ENCODE measurements around the gene GABRB3. TPM values are rescaled to one million over a fixed set of nuclear protein-coding genes. Genes with fewer than 3 reads are reported as not detected.
A peak's percentile ranks its signal among the peaks of the same experiment; 100 is the strongest.

Gene GABRB3
- total and polyA plus RNA-seq, 10 donors: 0.09 to 7.0 (median 1.2) TPM

- Histone ChIP-seq H3K4me3 (peak overlapping the region in 1 of 8 donors; percentile 27), H3K27me3 (replicated peaks in 1 of 7) (peaks cover 4 to 83% (median 40%) of the 10 kb centered on the region in 7 donors), H3K27ac (no peak overlapping the region), H3K36me3 (no peaks in the 10 kb centered on the region), H3K4me1 (peaks cover 0 to 24% (median 12%) of the 10 kb centered on the region in 6 donors), H3K9me3 (peaks cover 0 to 20% (median 0%) of the 10 kb centered on the region in 8 donors)
- intact Hi-C loops (cut with DNase I; ENCODE audit: low total_unique reads): no loop called here
- TF ChIP-seq POLR2AphosphoS5 (IDR thresholded peaks at IDR 0.05) (no peak), POLR2A (IDR thresholded peaks at IDR 0.05) (no peak), CTCF (IDR thresholded peaks at IDR 0.05 in 8 of 11, conservative IDR thresholded peaks at IDR 0.05 in 3 of 11) (no peak)
- DNase-seq: no peak
- WGBS, 5 donors: 15 to 18% (median 16%) methylated on average over 10 of the region's 10 CpGs
Measured at GRCh38 chr15:26771168-26771567, 1.7 kb downstream of the GABRB3 start.

- 7 to 15% (median 13%) methylated on average over 5 of the region's 5 CpGs for WGBS, 5 donors
- intact Hi-C loops (cut with DNase I; ENCODE audit: low total_unique reads): no loop called here
Measured at GRCh38 chr15:26767169-26767670, 5.6 kb downstream of the GABRB3 start.

GRCh38 chr15:26766262-26766661 is 6.6 kb downstream of the GABRB3 start:
- H3K4me3 ChIP-seq: no peak overlapping the region
- intact Hi-C loops (cut with DNase I; ENCODE audit: low total_unique reads): no loop called here
- DNase-seq: no peak
- H3K27me3 ChIP-seq (replicated peaks in 1 of 7): peaks cover 0 to 37% (median 19%) of the 10 kb centered on the region in 7 donors
- peaks cover 0 to 4% (median 0%) of the 10 kb centered on the region in 8 donors for H3K9me3 ChIP-seq
- no peak overlapping the region for H3K27ac ChIP-seq
- TF ChIP-seq CTCF (IDR thresholded peaks at IDR 0.05 in 8 of 11, conservative IDR thresholded peaks at IDR 0.05 in 3 of 11) (no peak), POLR2A (IDR thresholded peaks at IDR 0.05) (no peak), POLR2AphosphoS5 (IDR thresholded peaks at IDR 0.05) (no peak)
- H3K4me1 ChIP-seq: peaks cover 0 to under 1% (median 0%) of the 10 kb centered on the region in 6 donors
- WGBS, 5 donors: 11 to 40% (median 28%) methylated on average over 1 of the region's 1 CpG
- no peaks in the 10 kb centered on the region for H3K36me3 ChIP-seq

More at GRCh38 chr15:26767169-26767670, 5.6 kb downstream of the GABRB3 start:
- no peak for DNase-seq
- Histone ChIP-seq H3K4me1 (peaks cover 0 to 10% (median 7%) of the 10 kb centered on the region in 6 donors), H3K4me3 (no peak overlapping the region), H3K27ac (no peak overlapping the region), H3K27me3 (replicated peaks in 1 of 7) (peaks cover 4 to 46% (median 29%) of the 10 kb centered on the region in 7 donors), H3K36me3 (no peaks in the 10 kb centered on the region), H3K9me3 (peaks cover 0 to 13% (median 0%) of the 10 kb centered on the region in 8 donors)
- no peak for TF ChIP-seq CTCF (IDR thresholded peaks at IDR 0.05 in 8 of 11, conservative IDR thresholded peaks at IDR 0.05 in 3 of 11)
- no peak for TF ChIP-seq POLR2AphosphoS5 (IDR thresholded peaks at IDR 0.05)
- TF ChIP-seq POLR2A (IDR thresholded peaks at IDR 0.05): no peak

- no peak for DNase-seq
- no peaks in the 10 kb centered on the region for H3K27me3 ChIP-seq (replicated peaks in 1 of 7)
- peaks cover 0 to 4% (median 0%) of the 10 kb centered on the region in 8 donors for H3K9me3 ChIP-seq
- no peak overlapping the region for H3K27ac ChIP-seq
- intact Hi-C loops (cut with DNase I; ENCODE audit: low total_unique reads): no loop called here
- TF ChIP-seq POLR2AphosphoS5 (IDR thresholded peaks at IDR 0.05) (no peak), CTCF (IDR thresholded peaks at IDR 0.05 in 8 of 11, conservative IDR thresholded peaks at IDR 0.05 in 3 of 11) (no peak), POLR2A (IDR thresholded peaks at IDR 0.05) (no peak)
- no peaks in the 10 kb centered on the region for H3K36me3 ChIP-seq
- no peaks in the 10 kb centered on the region for H3K4me1 ChIP-seq
- no peak overlapping the region for H3K4me3 ChIP-seq
- WGBS, 5 donors: 55 to 75% (median 68%) methylated on average over 5 of the region's 5 CpGs
Measured at GRCh38 chr15:26759986-26760385, 12.9 kb downstream of the GABRB3 start.

Measured in spleen (tissue), 11 donors.